ENCODE data around the gene PRMT7.
A peak's percentile ranks its signal among the peaks of the same experiment; 100 is the strongest.

The PRMT7 gene

DNA sequence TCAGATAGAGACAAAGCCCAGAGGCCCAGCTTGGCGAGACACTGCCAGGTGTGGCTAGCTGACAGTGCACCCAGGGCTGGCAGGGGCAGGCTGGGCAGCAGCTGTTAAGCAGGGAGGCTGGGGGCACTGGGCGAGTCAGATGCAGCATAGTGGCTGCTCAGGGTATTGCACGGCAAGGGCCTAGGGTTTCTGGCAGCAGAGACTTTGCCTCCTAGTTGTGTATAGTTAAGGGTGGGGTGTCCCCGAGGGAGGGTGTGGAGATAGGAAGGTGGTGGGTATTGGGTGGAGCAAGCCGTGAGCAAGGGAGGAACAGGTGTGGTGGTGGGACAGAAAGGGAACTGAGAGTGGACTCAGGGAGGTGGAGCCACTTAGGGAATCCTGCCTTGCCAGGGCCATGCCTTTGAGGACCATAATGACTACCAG lies 71.5 kb downstream of the PRMT7 start:
- DNase-seq (ENCODE audit: low read depth in 1 of 2, low spot score in 1 of 2) = no peak
- in situ Hi-C loops (cut with HindIII; ENCODE audit: low pct_unique_long_range_greater_than_20kb, low sequenced_read_pairs) = no loop called here
- no peak for TF ChIP-seq JUND (IDR thresholded peaks at IDR 0.05; ENCODE audit: low read depth)

DNA sequence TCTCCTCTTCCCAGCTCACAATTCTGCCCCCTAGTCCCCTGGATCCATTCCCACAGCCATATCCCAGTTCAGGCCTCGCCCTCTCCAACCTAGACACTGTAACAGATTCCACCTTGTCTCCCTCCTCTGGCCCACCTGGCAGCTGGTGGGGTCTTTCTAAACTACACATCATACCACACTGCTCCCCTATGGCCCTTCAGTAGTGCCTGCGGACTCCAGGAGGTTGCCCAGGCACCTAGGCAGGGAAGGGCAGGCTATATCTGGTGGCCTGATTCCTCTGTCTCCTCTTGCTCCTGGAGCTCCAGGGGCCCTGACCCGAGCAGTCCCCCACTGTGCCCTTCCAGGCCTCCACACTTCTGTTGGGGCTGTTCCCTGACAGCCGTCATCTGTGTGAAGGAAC lies 73.0 kb downstream of the PRMT7 start:
- no peak for TF ChIP-seq JUND (IDR thresholded peaks at IDR 0.05; ENCODE audit: low read depth)
- DNase-seq (ENCODE audit: low read depth in 1 of 2, low spot score in 1 of 2) = no peak
- in situ Hi-C loops (cut with HindIII; ENCODE audit: low pct_unique_long_range_greater_than_20kb, low sequenced_read_pairs) = no loop called here

GRCh38 chr16:68384288-68385161 lies 73.7 kb downstream of the PRMT7 start:
- no peak for DNase-seq (ENCODE audit: low read depth in 1 of 2, low spot score in 1 of 2)
- in situ Hi-C loops (cut with HindIII; ENCODE audit: low pct_unique_long_range_greater_than_20kb, low sequenced_read_pairs) = no loop called here
- TF ChIP-seq JUND (IDR thresholded peaks at IDR 0.05; ENCODE audit: low read depth) = no peak

DNA sequence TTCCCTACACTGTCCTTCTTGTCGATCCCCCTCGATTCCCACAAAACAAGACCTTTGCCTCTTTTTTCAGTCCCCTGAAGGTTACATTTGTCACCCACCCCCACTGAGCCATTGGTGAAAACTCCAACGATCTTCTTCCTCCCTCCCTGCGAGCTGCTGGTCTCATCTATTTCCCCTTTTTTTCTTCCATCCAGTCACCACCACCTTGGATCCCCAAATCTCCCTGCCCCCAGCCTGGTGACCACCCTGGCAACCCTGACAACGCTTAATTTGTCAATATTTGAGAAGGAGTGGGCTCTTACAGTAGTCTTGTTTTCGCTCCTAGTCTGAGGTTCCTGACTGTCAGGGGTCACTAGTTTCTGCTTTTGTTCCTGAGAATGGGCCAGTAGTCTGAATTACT lies 74.6 kb downstream of the PRMT7 start:
- TF ChIP-seq JUND (IDR thresholded peaks at IDR 0.05; ENCODE audit: low read depth) = no peak
- no peak for DNase-seq (ENCODE audit: low read depth in 1 of 2, low spot score in 1 of 2)
- in situ Hi-C loops (cut with HindIII; ENCODE audit: low pct_unique_long_range_greater_than_20kb, low sequenced_read_pairs) = no loop called here

GRCh38 chr16:68386628-68387027 lies 75.8 kb downstream of the PRMT7 start:
- DNase-seq (ENCODE audit: low read depth in 1 of 2, low spot score in 1 of 2) = no peak
- in situ Hi-C loops (cut with HindIII; ENCODE audit: low pct_unique_long_range_greater_than_20kb, low sequenced_read_pairs) = no loop called here
- TF ChIP-seq JUND (IDR thresholded peaks at IDR 0.05; ENCODE audit: low read depth) = no peak

GRCh38 chr16:68387301-68387700 lies 76.5 kb downstream of the PRMT7 start:
- no peak for TF ChIP-seq JUND (IDR thresholded peaks at IDR 0.05; ENCODE audit: low read depth)
- in situ Hi-C loops (cut with HindIII; ENCODE audit: low pct_unique_long_range_greater_than_20kb, low sequenced_read_pairs) = no loop called here
- no peak for DNase-seq (ENCODE audit: low read depth in 1 of 2, low spot score in 1 of 2)

GRCh38 chr16:68388124-68388523 lies 77.3 kb downstream of the PRMT7 start:
- TF ChIP-seq JUND (IDR thresholded peaks at IDR 0.05; ENCODE audit: low read depth) = no peak
- in situ Hi-C loops (cut with HindIII; ENCODE audit: low pct_unique_long_range_greater_than_20kb, low sequenced_read_pairs) = no loop called here
- no peak for DNase-seq (ENCODE audit: low read depth in 1 of 2, low spot score in 1 of 2)

GRCh38 chr16:68389006-68389405 lies 78.2 kb downstream of the PRMT7 start:
- in situ Hi-C loops (cut with HindIII; ENCODE audit: low pct_unique_long_range_greater_than_20kb, low sequenced_read_pairs) = no loop called here
- DNase-seq (ENCODE audit: low read depth in 1 of 2, low spot score in 1 of 2) = no peak
- TF ChIP-seq JUND (IDR thresholded peaks at IDR 0.05; ENCODE audit: low read depth) = no peak

DNA sequence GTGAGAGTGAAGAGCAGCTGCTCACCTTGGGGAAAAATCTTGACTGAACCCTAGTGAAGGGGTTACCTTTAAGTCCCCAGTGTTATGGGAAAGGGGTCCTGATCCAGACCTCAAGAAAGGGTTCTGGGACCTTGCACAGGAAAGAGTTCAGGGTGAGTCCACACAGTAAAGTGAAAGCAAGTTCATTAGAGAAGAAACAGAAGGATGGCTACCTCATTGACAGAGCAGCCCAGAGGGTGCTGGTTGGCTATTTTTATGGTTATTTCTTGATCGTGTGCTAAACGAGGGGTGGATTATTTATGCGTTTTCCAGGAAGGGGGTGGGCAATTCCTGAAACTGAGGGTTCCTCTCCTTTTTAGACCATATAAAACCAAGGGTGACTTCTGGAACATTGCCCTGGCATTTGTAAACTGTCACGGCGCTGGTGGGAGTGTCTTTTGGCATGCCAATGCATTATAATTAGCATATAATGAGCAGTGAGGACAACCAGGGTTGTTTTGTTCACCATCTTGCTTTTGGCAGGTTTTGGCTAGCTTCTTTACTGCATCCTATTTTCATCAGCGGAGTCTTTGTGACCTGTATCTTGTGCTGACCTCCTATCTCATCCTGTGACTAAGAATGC lies 79.0 kb downstream of the PRMT7 start:
- TF ChIP-seq JUND (IDR thresholded peaks at IDR 0.05; ENCODE audit: low read depth) = no peak
- no peak for DNase-seq (ENCODE audit: low read depth in 1 of 2, low spot score in 1 of 2)
- in situ Hi-C loops (cut with HindIII; ENCODE audit: low pct_unique_long_range_greater_than_20kb, low sequenced_read_pairs) = no loop called here

DNA sequence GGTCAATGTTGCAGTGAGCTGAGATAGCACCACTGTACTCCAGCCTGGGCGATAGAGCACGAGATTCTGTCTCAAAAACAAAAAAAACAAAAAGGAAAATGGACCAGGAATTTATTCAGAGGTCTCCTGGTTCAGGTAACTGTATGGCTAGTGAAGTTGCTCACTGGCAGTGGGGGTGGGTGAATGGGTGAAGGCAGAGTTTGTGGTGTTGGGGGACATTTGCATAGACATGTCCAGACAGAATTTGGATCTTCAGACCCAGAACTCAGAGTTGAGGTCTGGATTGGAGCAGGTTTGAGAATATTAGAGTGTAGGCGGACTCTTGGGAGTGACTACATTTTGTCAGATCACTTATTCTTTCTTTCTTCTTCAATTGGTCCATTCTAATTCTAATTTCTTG lies 82.5 kb downstream of the PRMT7 start:
- no peak for DNase-seq (ENCODE audit: low read depth in 1 of 2, low spot score in 1 of 2)
- no peak for TF ChIP-seq JUND (IDR thresholded peaks at IDR 0.05; ENCODE audit: low read depth)
- in situ Hi-C loops (cut with HindIII; ENCODE audit: low pct_unique_long_range_greater_than_20kb, low sequenced_read_pairs) = no loop called here

DNA sequence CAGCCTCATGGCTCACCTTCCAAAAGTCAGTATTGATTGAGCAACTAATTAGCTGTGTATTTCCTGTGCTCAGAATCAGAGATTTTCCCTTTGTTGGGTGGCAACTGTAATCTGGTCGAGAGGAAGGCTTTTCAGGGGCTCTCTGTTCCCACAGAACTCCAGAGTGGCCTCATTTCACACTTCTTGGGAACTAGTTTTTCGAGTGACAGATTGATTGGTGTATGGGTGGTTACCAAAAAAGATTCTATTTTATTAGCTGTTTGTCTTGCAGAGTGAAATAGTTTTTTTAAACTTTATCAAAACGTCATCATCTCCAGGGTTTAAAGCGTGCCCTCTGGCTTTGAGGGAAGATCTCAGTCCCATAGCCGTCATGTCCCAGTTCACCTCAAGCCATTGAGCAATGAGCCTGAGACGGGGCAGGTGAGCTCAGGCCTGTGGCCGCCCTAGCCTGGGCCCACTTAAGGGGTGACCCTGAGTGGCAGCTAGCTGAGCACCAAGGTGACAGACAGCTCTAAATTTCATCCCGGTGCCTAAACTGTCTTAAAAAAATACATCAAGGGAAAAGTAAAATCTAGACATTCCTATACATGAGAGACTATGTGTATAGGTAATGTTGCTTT lies 84.5 kb downstream of the PRMT7 start:
- no peak for TF ChIP-seq JUND (IDR thresholded peaks at IDR 0.05; ENCODE audit: low read depth)
- in situ Hi-C loops (cut with HindIII; ENCODE audit: low pct_unique_long_range_greater_than_20kb, low sequenced_read_pairs) = no loop called here
- DNase-seq (ENCODE audit: low read depth in 1 of 2, low spot score in 1 of 2) = no peak

- TF ChIP-seq JUND (IDR thresholded peaks at IDR 0.05; ENCODE audit: low read depth) = no peak
- no peak for DNase-seq (ENCODE audit: low read depth in 1 of 2, low spot score in 1 of 2)
- in situ Hi-C loops (cut with HindIII; ENCODE audit: low pct_unique_long_range_greater_than_20kb, low sequenced_read_pairs) = no loop called here
Observed at GRCh38 chr16:68395815-68396214, 85.0 kb downstream of the PRMT7 start.

- in situ Hi-C loops (cut with HindIII; ENCODE audit: low pct_unique_long_range_greater_than_20kb, low sequenced_read_pairs) = no loop called here
- DNase-seq (ENCODE audit: low read depth in 1 of 2, low spot score in 1 of 2) = peak; percentile 52 to 83
- TF ChIP-seq JUND (IDR thresholded peaks at IDR 0.05; ENCODE audit: low read depth) = no peak
Observed at GRCh38 chr16:68396481-68396880, 85.7 kb downstream of the PRMT7 start.

All from T47D (cell line).